Calu3 (cell line): ENCODE data around the gene TM4SF1. TPM values are rescaled to one million over a fixed set of nuclear protein-coding genes. Genes with fewer than 3 reads are reported as not detected.

Experiments
- BruUV-seq: library from RNA; stranded (reverse); fragments of 400-500 nt; replicated peaks from 2 replicates; lab custom pipeline; 2021; lab: Mats Ljungman, UMichigan
- CTCF ChIA-PET: fragments of 300-600 bp; sonication (Branson Sonifier 250); formaldehyde crosslinking; loops from one replicate; lab custom pipeline; 2022; ENCODE audit warnings: antibody characterized with exemption; lab: Charles Lee
- DNase-seq: peaks from one replicate; pipeline ENCODE4 v3.0.0; 2022
- H3K27ac Mint-ChIP-seq: one replicate; pipeline ENCODE4 v1.8.0; 2022; ENCODE audit warnings: mixed read lengths; ENCODE audit not compliant: unreplicated experiment
- H3K27me3 Mint-ChIP-seq: one replicate; pipeline ENCODE4 v1.8.0; 2022; ENCODE audit warnings: mixed read lengths; ENCODE audit not compliant: unreplicated experiment
- H3K36me3 Mint-ChIP-seq: one replicate; pipeline ENCODE4 v1.8.0; 2022; ENCODE audit warnings: mild to moderate bottlenecking, moderate library complexity, mixed read lengths; ENCODE audit not compliant: insufficient read depth, unreplicated experiment
- H3K4me1 Mint-ChIP-seq: one replicate; pipeline ENCODE4 v1.8.0; 2022; ENCODE audit warnings: mild to moderate bottlenecking, low read depth, mixed read lengths; ENCODE audit not compliant: unreplicated experiment
- H3K4me3 Mint-ChIP-seq: one replicate; pipeline ENCODE4 v1.8.0; 2022; ENCODE audit warnings: mild to moderate bottlenecking, low read depth, moderate library complexity, mixed read lengths; ENCODE audit not compliant: unreplicated experiment
- H3K9me3 Mint-ChIP-seq: one replicate; pipeline ENCODE4 v1.8.0; 2022; ENCODE audit warnings: low read depth, mixed read lengths; ENCODE audit not compliant: unreplicated experiment
- intact Hi-C: fragments of 100-400 bp; cut with micrococcal nuclease; formaldehyde crosslinking; loops from one replicate; pipeline ENCODE4 v1.10.0; 2022; ENCODE audit not compliant: unreplicated experiment
- total RNA-seq: library from RNA; stranded (reverse); gene quantifications from 2 replicates; pipeline ENCODE4 v1.2.3, GENCODE V29; 2022
- TF ChIP-seq, protein P1 (sequence below): fragments of 200-600 bp; IDR thresholded peaks from one replicate; pipeline ENCODE4 v1.8.0; 2022; ENCODE audit warnings: antibody characterized with exemption; ENCODE audit not compliant: unreplicated experiment

The TM4SF1 gene
- total RNA-seq, 1 experiment from 2014 or later, result 981 TPM

DNA sequence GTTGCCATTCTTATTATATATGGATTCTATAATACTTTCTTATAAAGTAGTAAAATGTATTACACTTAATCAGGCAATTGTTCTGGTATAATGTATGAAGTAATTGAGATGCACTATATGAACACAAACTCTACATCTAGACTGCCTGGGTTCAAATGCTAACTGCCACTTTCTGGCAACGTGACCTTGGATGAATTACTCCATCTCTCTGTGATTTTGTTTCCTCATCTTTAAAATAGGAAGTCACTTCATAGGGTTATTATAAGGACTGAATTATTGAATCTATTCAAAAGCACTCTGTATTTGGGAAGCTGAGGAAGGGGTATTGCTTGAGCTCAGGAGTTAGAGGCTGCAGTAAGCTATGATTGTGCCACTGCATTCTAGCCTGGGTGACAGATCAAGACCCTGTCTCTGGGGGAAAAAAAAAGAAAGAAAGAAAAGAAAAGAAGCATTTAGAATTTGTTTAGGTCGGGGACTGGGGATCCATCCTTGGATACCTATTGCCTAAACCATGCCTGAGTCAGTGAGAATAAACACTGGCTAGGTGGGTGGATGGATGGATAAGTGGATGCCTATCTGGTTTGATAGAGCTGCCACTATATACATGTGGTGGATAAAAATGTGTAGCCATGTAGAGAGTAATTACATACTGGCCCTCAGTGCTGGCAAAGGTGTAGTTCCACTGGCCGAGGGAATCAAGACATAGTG lies 2.5 kb downstream of the TM4SF1 start:
- intact Hi-C loops, result no loop called here
- CTCF ChIA-PET, result interaction anchor here (1.0 to 1.1 kb wide), 2 partner anchors 26 to 30 kb away, joined by 3 to 5 read pairs; no protein-coding TSS in a partner anchor
- Mint-ChIP-seq H3K4me3 (peak overlapping the region; percentile 79), H3K27ac (peak overlapping the region; percentile 87), H3K36me3 (peaks cover 92% of the 10 kb centered on the region), H3K4me1 (peaks cover 61% of the 10 kb centered on the region), H3K27me3 (no peaks in the 10 kb centered on the region), H3K9me3 (no peaks in the 10 kb centered on the region)
- no peak for DNase-seq
- TF ChIP-seq, protein P1, sequence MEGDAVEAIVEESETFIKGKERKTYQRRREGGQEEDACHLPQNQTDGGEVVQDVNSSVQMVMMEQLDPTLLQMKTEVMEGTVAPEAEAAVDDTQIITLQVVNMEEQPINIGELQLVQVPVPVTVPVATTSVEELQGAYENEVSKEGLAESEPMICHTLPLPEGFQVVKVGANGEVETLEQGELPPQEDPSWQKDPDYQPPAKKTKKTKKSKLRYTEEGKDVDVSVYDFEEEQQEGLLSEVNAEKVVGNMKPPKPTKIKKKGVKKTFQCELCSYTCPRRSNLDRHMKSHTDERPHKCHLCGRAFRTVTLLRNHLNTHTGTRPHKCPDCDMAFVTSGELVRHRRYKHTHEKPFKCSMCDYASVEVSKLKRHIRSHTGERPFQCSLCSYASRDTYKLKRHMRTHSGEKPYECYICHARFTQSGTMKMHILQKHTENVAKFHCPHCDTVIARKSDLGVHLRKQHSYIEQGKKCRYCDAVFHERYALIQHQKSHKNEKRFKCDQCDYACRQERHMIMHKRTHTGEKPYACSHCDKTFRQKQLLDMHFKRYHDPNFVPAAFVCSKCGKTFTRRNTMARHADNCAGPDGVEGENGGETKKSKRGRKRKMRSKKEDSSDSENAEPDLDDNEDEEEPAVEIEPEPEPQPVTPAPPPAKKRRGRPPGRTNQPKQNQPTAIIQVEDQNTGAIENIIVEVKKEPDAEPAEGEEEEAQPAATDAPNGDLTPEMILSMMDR, result no peak
- BruUV-seq, result no TSS peak

DNA sequence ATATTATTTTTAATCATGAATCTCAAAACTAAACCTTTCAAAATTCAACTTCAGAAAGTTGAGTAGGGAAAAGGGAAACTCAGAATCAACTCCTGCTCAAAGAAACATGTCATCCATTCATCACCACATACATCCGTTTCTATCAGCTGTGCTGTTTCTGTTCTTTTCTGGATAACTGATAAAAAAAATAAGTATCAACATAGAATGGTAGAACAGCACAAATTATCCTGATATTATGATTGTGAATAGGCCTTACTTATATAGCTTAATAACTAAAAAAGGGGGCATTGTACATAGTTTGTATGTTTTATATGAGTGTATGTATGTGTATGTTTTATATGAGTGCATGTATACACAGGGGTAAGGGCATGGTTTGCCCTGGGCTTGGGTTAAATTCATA lies 3.1 kb downstream of the TM4SF1 start:
- CTCF ChIA-PET, result interaction anchor here (0.9 to 2.5 kb wide), 7 partner anchors 14 to 195 kb away, joined by 3 to 12 read pairs (median 3); no protein-coding TSS in a partner anchor

DNA sequence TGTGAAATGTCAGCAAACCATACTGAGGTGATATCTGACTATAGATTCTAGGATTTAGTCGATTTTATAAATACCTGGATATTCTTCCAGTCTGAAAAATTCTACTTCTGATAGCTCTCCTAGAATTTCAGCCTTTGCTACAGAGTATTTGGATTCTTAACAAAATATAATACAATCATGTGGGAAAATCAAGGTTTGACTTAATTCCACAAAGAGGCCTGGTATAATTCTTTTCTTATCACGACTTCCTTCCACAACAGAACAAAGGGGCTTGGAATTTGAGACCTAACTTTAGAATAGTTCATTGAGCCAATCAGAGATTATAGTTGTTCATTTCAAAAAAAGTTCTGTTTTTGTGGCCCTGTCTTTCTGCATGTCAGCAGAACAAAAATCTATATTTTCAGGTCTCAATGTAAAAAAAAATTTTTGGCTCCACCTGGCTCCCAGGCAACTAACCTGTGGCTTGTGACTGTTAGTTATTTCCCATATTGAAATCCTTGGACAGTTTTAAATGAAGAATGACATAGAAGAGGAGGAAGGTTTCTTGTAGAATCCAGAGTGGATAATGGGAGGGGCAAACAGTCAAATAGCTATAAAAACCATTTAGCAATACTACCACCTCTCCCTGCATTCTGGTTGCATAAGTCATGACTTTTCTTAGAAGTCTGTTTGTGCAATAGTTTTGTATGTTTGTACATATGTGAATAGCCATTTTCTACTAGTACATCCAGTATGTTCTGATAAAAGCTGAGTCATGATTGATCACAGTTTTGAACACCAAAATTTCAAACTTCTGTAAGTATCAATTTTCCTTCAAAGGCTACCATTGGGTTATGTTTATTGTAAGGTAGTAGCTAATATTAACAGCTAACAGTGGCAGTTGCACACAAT lies 4.0 kb downstream of the TM4SF1 start:
- DNase-seq, result no peak
- no TSS peak for BruUV-seq
- TF ChIP-seq, protein P1, result no peak
- Mint-ChIP-seq H3K27me3 (no peaks in the 10 kb centered on the region), H3K4me3 (peak overlapping the region; percentile 79), H3K4me1 (peaks cover 63% of the 10 kb centered on the region), H3K27ac (peak overlapping the region; percentile 99), H3K9me3 (no peaks in the 10 kb centered on the region), H3K36me3 (peaks cover 100% of the 10 kb centered on the region)
- intact Hi-C loops, result loop anchor here (2.0 kb wide), 2 partner anchors 13 to 27 kb away; no protein-coding TSS in a partner anchor
- CTCF ChIA-PET, result interaction anchor here (0.9 to 2.5 kb wide), 8 partner anchors 9 to 194 kb away, joined by 3 to 12 read pairs (median 4); no protein-coding TSS in a partner anchor

More for the DNA sequence above, 3.1 kb downstream of the TM4SF1 start:
- Mint-ChIP-seq H3K4me3 (peak overlapping the region; percentile 79), H3K9me3 (no peaks in the 10 kb centered on the region), H3K36me3 (peaks cover 98% of the 10 kb centered on the region), H3K4me1 (peaks cover 63% of the 10 kb centered on the region), H3K27me3 (no peaks in the 10 kb centered on the region), H3K27ac (peak overlapping the region; percentile 87)
- intact Hi-C loops, result no loop called here
- BruUV-seq, result no TSS peak
- DNase-seq, result no peak
- TF ChIP-seq, protein P1, result no peak

DNA sequence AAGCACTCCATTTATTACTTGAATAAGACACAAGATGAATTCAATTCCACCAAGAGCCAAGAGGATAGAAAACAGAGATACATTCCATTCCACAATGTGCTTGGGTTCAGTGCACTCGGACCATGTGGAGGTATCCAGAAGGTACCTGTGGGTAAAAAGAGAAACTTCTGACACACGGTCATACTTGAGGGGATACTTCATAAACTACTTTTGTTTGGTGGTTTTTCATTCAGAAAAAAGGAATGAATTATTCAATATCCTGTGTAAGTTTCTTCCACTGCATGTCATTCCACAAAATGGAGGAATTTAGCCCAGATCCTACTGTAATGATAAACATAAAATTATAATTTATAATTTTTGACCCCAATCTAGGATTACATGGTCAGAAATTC lies 5.7 kb downstream of the TM4SF1 start:
- peaks cover 70% of the 10 kb centered on the region for H3K4me1 Mint-ChIP-seq
- TF ChIP-seq, protein P1, result no peak
- peaks cover 100% of the 10 kb centered on the region for H3K36me3 Mint-ChIP-seq
- H3K27ac Mint-ChIP-seq, result peak overlapping the region; percentile 99
- peaks cover 8% of the 10 kb centered on the region for H3K27me3 Mint-ChIP-seq
- CTCF ChIA-PET, result interaction anchor here (1.0 to 2.5 kb wide), 6 partner anchors 13 to 107 kb away, joined by 3 to 9 read pairs (median 5); no protein-coding TSS in a partner anchor
- intact Hi-C loops, result loop anchor here (2.0 kb wide), 2 partner anchors 15 to 29 kb away; no protein-coding TSS in a partner anchor
- peak overlapping the region; percentile 79 for H3K4me3 Mint-ChIP-seq
- no TSS peak for BruUV-seq
- no peaks in the 10 kb centered on the region for H3K9me3 Mint-ChIP-seq
- DNase-seq, result no peak
